ENCODE results near the gene RNF31. TPM values are rescaled to one million over a fixed set of nuclear protein-coding genes. Genes with fewer than 3 reads are reported as not detected.

RNF31 gene
- total and polyA plus RNA-seq, 2 of the 13 experiments (the other 11 are each of a cell fraction or from before 2014, with no cell fraction given), result 48.2 to 86.8 TPM

GRCh38 chr14:24136684-24137528 is 10.4 kb upstream of the RNF31 start (continued):
- no peak for TF ChIP-seq KIAA2018 (CRISPR knock-in tag; IDR thresholded peaks at IDR 0.05; ENCODE audit: borderline replicate concordance)
- no peak; the same call in 1 of the 2 replicates for TF ChIP-seq BRD4 (CRISPR knock-in tag; IDR thresholded peaks at IDR 0.05)
- no peak for TF ChIP-seq NR1H2 (CRISPR knock-in tag; IDR thresholded peaks at IDR 0.05; ENCODE audit: borderline replicate concordance, low read depth)
- no peak for TF ChIP-seq NFE2L2 (IDR thresholded peaks at IDR 0.05; ENCODE audit: low read length)
- TF ChIP-seq, protein P1, sequence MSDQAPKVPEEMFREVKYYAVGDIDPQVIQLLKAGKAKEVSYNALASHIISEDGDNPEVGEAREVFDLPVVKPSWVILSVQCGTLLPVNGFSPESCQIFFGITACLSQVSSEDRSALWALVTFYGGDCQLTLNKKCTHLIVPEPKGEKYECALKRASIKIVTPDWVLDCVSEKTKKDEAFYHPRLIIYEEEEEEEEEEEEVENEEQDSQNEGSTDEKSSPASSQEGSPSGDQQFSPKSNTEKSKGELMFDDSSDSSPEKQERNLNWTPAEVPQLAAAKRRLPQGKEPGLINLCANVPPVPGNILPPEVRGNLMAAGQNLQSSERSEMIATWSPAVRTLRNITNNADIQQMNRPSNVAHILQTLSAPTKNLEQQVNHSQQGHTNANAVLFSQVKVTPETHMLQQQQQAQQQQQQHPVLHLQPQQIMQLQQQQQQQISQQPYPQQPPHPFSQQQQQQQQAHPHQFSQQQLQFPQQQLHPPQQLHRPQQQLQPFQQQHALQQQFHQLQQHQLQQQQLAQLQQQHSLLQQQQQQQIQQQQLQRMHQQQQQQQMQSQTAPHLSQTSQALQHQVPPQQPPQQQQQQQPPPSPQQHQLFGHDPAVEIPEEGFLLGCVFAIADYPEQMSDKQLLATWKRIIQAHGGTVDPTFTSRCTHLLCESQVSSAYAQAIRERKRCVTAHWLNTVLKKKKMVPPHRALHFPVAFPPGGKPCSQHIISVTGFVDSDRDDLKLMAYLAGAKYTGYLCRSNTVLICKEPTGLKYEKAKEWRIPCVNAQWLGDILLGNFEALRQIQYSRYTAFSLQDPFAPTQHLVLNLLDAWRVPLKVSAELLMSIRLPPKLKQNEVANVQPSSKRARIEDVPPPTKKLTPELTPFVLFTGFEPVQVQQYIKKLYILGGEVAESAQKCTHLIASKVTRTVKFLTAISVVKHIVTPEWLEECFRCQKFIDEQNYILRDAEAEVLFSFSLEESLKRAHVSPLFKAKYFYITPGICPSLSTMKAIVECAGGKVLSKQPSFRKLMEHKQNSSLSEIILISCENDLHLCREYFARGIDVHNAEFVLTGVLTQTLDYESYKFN (CRISPR knock-in tag; conservative IDR thresholded peaks at IDR 0.05), result no peak
- no peak for TF ChIP-seq LCORL (IDR thresholded peaks at IDR 0.05)
- no peak for TF ChIP-seq LCORL (CRISPR knock-in tag; IDR thresholded peaks at IDR 0.05)
- TF ChIP-seq, protein P2, sequence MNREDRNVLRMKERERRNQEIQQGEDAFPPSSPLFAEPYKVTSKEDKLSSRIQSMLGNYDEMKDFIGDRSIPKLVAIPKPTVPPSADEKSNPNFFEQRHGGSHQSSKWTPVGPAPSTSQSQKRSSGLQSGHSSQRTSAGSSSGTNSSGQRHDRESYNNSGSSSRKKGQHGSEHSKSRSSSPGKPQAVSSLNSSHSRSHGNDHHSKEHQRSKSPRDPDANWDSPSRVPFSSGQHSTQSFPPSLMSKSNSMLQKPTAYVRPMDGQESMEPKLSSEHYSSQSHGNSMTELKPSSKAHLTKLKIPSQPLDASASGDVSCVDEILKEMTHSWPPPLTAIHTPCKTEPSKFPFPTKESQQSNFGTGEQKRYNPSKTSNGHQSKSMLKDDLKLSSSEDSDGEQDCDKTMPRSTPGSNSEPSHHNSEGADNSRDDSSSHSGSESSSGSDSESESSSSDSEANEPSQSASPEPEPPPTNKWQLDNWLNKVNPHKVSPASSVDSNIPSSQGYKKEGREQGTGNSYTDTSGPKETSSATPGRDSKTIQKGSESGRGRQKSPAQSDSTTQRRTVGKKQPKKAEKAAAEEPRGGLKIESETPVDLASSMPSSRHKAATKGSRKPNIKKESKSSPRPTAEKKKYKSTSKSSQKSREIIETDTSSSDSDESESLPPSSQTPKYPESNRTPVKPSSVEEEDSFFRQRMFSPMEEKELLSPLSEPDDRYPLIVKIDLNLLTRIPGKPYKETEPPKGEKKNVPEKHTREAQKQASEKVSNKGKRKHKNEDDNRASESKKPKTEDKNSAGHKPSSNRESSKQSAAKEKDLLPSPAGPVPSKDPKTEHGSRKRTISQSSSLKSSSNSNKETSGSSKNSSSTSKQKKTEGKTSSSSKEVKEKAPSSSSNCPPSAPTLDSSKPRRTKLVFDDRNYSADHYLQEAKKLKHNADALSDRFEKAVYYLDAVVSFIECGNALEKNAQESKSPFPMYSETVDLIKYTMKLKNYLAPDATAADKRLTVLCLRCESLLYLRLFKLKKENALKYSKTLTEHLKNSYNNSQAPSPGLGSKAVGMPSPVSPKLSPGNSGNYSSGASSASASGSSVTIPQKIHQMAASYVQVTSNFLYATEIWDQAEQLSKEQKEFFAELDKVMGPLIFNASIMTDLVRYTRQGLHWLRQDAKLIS (CRISPR knock-in tag; IDR thresholded peaks at IDR 0.05), result no peak
- TF ChIP-seq PBX2 (CRISPR knock-in tag; IDR thresholded peaks at IDR 0.05), result no peak
- TF ChIP-seq ZNF614 (CRISPR knock-in tag; IDR thresholded peaks at IDR 0.05; ENCODE audit: borderline replicate concordance), result peak; percentile 8; the same call in 1 of the 2 replicates
- no peak for TF ChIP-seq AGO1 (IDR thresholded peaks at IDR 0.05; ENCODE audit: low read depth, low read length, poor library complexity, severe bottlenecking)

Measured in HepG2 (cell line).